ENCODE measurements around the gene AKAP1. TPM values are rescaled to one million over a fixed set of nuclear protein-coding genes. Genes with fewer than 3 reads are reported as not detected.

Gene AKAP1
- total RNA-seq, 1 experiment from 2014 or later: 34.9 TPM

DNA sequence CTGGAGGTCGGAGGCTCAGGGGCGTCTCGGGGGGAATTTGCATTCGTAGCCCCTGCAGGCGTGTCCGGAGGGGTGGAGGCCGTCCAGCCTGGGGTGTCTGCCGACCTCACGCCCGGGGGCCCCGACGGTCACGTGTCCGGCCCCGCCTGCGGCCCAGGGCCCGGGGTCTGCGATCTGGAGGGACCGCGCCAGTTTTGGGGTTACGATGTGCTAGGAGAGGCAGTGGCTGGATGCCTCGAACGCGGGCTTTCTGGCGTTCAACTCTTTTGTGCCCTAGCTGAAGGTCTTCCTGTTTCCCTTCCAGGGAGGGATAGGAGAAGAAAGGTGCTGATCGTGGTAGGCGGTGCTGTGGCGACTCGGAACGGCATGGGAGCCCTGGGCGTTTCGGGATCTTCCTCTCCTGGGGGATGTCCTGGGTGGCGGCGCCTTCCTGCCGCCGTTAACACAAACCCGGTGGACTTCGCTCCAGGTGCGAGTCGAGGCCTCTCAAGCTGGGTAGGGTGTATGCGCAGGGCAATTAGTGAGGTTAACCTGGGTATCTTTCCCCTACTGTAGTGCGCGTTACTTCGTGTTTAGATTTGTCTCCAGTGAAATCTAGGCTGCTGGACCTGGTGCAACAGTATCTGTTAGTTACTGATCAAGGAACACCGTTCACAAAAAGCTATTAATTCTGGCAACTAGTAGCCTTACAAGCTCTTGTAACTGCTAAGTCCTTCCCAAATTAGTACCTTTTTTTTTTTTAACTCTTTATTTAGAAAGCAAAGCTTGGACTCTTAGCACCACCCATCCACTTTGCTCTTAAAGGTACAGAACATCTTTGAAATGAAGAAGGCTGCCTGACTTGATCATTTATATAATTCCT is 1.3 kb downstream of the AKAP1 start:
- peak overlapping the region; percentile 26; the same call in 1 of the 2 replicates for H3K27ac ChIP-seq
- intact Hi-C loops (cut with micrococcal nuclease; ENCODE audit: unreplicated experiment): loop anchor here (1.0 to 10.0 kb wide), 2 partner anchors 70 to 391 kb away; no protein-coding TSS in a partner anchor
- no peaks in the 10 kb centered on the region for H3K9me3 ChIP-seq (ENCODE audit: insufficient read depth, low read depth)
- H3K9me2 ChIP-seq (ENCODE audit: insufficient read depth): no peaks in the 10 kb centered on the region
- H3K79me2 ChIP-seq (ENCODE audit: low read depth): peaks cover 66% of the 10 kb centered on the region
- TF ChIP-seq EZH2 (IDR thresholded peaks at IDR 0.05; ENCODE audit: low read depth): no peak
- no peak for TF ChIP-seq CTCF (conservative IDR thresholded peaks at IDR 0.05)
- H3K4me3 ChIP-seq: peak overlapping the region; percentile 91
- peaks cover 14% of the 10 kb centered on the region; the same call in 1 of the 2 replicates for H3F3A ChIP-seq (ENCODE audit: insufficient read depth, low read depth)
- ChIA-PET CTCF (no interaction called here), POLR2A (ENCODE audit: unreplicated experiment) (interaction anchor here (0.6 kb wide), 1 partner anchor 108 kb away, joined by 5 read pairs; the partner anchor contains the start of gene SCPEP1)
- H2AFZ ChIP-seq: peak overlapping the region; percentile 89
- H3K27me3 ChIP-seq (ENCODE audit: insufficient read depth, low read depth): no peaks in the 10 kb centered on the region
- DNase-seq: peak in 1 of 2 experiments; percentile 37
- H3K36me3 ChIP-seq (ENCODE audit: low read depth): no peaks in the 10 kb centered on the region
- peaks cover 40% of the 10 kb centered on the region for H4K20me1 ChIP-seq (ENCODE audit: insufficient read depth)
- BruUV-seq (replicated peaks): no TSS peak
- peaks cover 35% of the 10 kb centered on the region for H3K4me1 ChIP-seq (replicated peaks; ENCODE audit: insufficient read depth)
- H3K4me2 ChIP-seq: peak overlapping the region; percentile 90

DNA sequence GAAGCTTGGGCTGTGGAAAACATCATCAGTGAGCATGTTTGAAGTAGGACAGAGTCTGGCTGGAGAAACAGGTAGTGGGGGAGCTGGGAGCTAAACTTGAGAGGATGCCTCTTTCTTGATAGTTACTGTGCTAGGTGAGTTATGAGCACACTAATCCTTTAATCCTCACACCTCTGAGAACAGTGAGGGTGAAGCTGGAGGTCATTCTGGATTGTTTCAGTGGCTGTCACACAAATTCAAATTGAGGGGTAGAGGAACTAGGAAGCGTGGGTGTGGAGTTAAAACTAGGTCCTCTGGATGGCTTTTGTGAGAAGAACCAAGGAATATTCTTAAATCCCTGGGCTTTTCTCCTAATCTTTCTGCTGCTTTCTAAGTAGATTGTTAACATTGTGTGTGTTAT is 3.3 kb downstream of the AKAP1 start:
- H3K27me3 ChIP-seq (ENCODE audit: insufficient read depth, low read depth): no peaks in the 10 kb centered on the region
- peaks cover 86% of the 10 kb centered on the region for H3K79me2 ChIP-seq (ENCODE audit: low read depth)
- ChIA-PET POLR2A (ENCODE audit: unreplicated experiment) (no interaction called here), CTCF (no interaction called here)
- no peaks in the 10 kb centered on the region for H3K36me3 ChIP-seq (ENCODE audit: low read depth)
- no peak for TF ChIP-seq EZH2 (IDR thresholded peaks at IDR 0.05; ENCODE audit: low read depth)
- no peak for TF ChIP-seq CTCF (conservative IDR thresholded peaks at IDR 0.05)
- no peak for DNase-seq
- H3K9me2 ChIP-seq (ENCODE audit: insufficient read depth): no peaks in the 10 kb centered on the region
- H3K4me1 ChIP-seq (replicated peaks; ENCODE audit: insufficient read depth): peaks cover 35% of the 10 kb centered on the region
- no peak overlapping the region for H2AFZ ChIP-seq
- BruUV-seq (replicated peaks): no TSS peak
- intact Hi-C loops (cut with micrococcal nuclease; ENCODE audit: unreplicated experiment): loop anchor here (10.0 kb wide), 1 partner anchor 393 kb away; no protein-coding TSS in a partner anchor
- H3K4me3 ChIP-seq: no peak overlapping the region
- no peaks in the 10 kb centered on the region for H3K9me3 ChIP-seq (ENCODE audit: insufficient read depth, low read depth)
- H3K27ac ChIP-seq: no peak overlapping the region
- H4K20me1 ChIP-seq (ENCODE audit: insufficient read depth): peaks cover 53% of the 10 kb centered on the region
- peak overlapping the region; percentile 90; the same call in 1 of the 2 replicates for H3K4me2 ChIP-seq
- peaks cover 14% of the 10 kb centered on the region; the same call in 1 of the 2 replicates for H3F3A ChIP-seq (ENCODE audit: insufficient read depth, low read depth)

DNA sequence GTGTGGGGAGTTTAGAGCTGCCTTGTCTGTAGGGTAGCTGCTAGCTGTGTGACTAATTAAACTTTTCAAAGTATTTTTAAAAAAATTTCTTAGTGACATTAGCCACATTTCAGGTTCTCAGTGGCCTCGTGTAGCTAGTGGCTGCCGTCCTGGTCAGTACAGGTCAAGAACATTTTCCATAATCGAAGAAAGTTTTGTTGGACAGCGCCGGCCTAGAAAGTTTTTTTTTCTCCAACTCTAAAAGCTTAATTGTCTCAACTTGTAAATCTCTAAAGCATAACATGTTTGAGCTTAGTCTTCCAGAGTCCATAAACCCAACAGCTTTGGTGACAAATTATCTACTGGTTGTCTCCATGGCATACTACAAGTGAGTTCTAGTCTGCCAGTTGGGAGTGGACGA is 4.3 kb downstream of the AKAP1 start:
- ChIA-PET CTCF (interaction anchor here (0.5 kb wide), 1 partner anchor 56 kb away, joined by 7 read pairs; no protein-coding TSS in a partner anchor), POLR2A (ENCODE audit: unreplicated experiment) (interaction anchor here (0.5 kb wide), 1 partner anchor 355 kb away, joined by 7 read pairs; no protein-coding TSS in a partner anchor)
- Histone ChIP-seq H3F3A (ENCODE audit: insufficient read depth, low read depth) (peaks cover 14% of the 10 kb centered on the region; the same call in 1 of the 2 replicates), H3K9me3 (ENCODE audit: insufficient read depth, low read depth) (no peaks in the 10 kb centered on the region), H4K20me1 (ENCODE audit: insufficient read depth) (peaks cover 53% of the 10 kb centered on the region), H3K9me2 (ENCODE audit: insufficient read depth) (no peaks in the 10 kb centered on the region), H3K4me1 (replicated peaks; ENCODE audit: insufficient read depth) (peaks cover 35% of the 10 kb centered on the region), H3K4me2 (no peak overlapping the region), H3K4me3 (no peak overlapping the region), H2AFZ (no peak overlapping the region), H3K27ac (no peak overlapping the region), H3K36me3 (ENCODE audit: low read depth) (no peaks in the 10 kb centered on the region), H3K27me3 (ENCODE audit: insufficient read depth, low read depth) (no peaks in the 10 kb centered on the region), H3K79me2 (ENCODE audit: low read depth) (peaks cover 93% of the 10 kb centered on the region)
- TF ChIP-seq CTCF (conservative IDR thresholded peaks at IDR 0.05) (no peak), EZH2 (IDR thresholded peaks at IDR 0.05; ENCODE audit: low read depth) (no peak)
- BruUV-seq (replicated peaks): no TSS peak
- intact Hi-C loops (cut with micrococcal nuclease; ENCODE audit: unreplicated experiment): loop anchor here (10.0 kb wide), 1 partner anchor 395 kb away; no protein-coding TSS in a partner anchor
- no peak for DNase-seq

Data from PC-9 (cell line).